Measurements from ENCODE around the gene FNBP1.
"Not testable (repeated sequence)": the region's sequence is repeated elsewhere in the genome, so short reads cannot be mapped to it uniquely, and the experiment has no call there.

FNBP1 gene

GRCh38 chr9:129996161-129996830 lies 46.7 kb downstream of the FNBP1 start:
- Histone ChIP-seq H4K20me1 (no peaks in the 10 kb centered on the region), H3K27ac (no peak overlapping the region), H3K27me3 (no peaks in the 10 kb centered on the region), H3K36me3 (no peaks in the 10 kb centered on the region), H3K4me3 (no peak overlapping the region), H3K4me2 (no peak overlapping the region), H3K9ac (no peak overlapping the region), H3K4me1 (no peaks in the 10 kb centered on the region), H3K9me3 (no peaks in the 10 kb centered on the region)
- TF ChIP-seq Cebpa-rat (IDR thresholded peaks at IDR 0.05), result no peak

GRCh38 chr9:129995409-129996160 lies 47.4 kb downstream of the FNBP1 start:
- no peak for TF ChIP-seq Cebpa-rat (IDR thresholded peaks at IDR 0.05)
- Histone ChIP-seq H3K27me3 (no peaks in the 10 kb centered on the region), H3K36me3 (no peaks in the 10 kb centered on the region), H4K20me1 (no peaks in the 10 kb centered on the region), H3K27ac (no peak overlapping the region), H3K4me1 (no peaks in the 10 kb centered on the region), H3K4me2 (no peak overlapping the region), H3K9ac (no peak overlapping the region), H3K9me3 (no peaks in the 10 kb centered on the region), H3K4me3 (no peak overlapping the region)

GRCh38 chr9:129994882-129995281 lies 48.1 kb downstream of the FNBP1 start:
- Histone ChIP-seq H3K4me2 (no peak overlapping the region), H3K4me3 (no peak overlapping the region), H3K4me1 (no peaks in the 10 kb centered on the region)

GRCh38 chr9:129991139-129991538 lies 51.9 kb downstream of the FNBP1 start:
- H3K4me3 ChIP-seq, H3K27ac ChIP-seq, H4K20me1 ChIP-seq, H3K27me3 ChIP-seq, H3K9me3 ChIP-seq, H3K36me3 ChIP-seq, H3K4me1 ChIP-seq, H3K9ac ChIP-seq, H3K4me2 ChIP-seq: not testable (repeated sequence)

More at GRCh38 chr9:129994882-129995281, 48.1 kb downstream of the FNBP1 start:
- no peak overlapping the region for H3K27ac ChIP-seq
- no peak for TF ChIP-seq Cebpa-rat (IDR thresholded peaks at IDR 0.05)
- H3K9ac ChIP-seq, result no peak overlapping the region
- no peaks in the 10 kb centered on the region for H4K20me1 ChIP-seq
- no peaks in the 10 kb centered on the region for H3K27me3 ChIP-seq
- no peaks in the 10 kb centered on the region for H3K36me3 ChIP-seq
- H3K9me3 ChIP-seq, result no peaks in the 10 kb centered on the region

DNA sequence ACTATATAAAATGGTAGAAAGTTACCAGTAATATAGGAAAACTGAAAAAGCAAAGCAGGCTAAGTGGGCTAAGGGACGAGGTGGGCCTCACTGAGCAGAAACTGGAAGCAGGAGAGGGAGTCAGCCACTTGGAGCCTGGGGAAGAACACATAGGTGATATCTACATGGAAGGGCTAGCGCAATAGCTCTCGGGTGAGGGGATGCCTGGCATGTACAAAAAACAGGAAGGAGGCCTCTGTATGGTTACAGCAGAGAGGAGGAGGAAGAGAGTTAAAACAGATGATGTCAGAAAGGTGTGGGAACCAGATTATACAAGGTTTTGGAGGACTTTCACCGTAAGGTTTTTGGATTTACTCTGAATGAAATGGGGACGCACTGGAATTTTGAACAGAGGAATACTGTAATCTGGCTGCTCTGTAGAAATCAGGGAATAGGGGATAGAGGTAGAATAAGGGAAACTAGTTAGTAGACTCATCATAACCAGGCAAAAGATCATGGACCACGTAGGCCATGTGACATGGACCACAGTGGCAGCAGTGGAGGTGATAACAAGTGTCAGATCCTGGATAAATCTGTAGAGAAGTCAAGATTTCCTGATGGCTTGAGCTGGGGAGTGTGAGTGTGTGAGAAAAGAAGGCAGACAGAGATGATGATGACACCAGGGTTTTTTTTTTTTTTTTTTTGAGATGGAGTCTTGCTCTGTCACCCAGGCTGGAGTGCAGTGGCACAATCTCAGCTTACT lies 52.5 kb downstream of the FNBP1 start:
- H3K9me3 ChIP-seq, result peaks cover 7% of the 10 kb centered on the region
- H4K20me1 ChIP-seq, result no peaks in the 10 kb centered on the region
- no peak overlapping the region for H3K27ac ChIP-seq
- H3K4me1 ChIP-seq, result no peaks in the 10 kb centered on the region
- TF ChIP-seq Cebpa-rat (IDR thresholded peaks at IDR 0.05), result no peak
- no peak overlapping the region for H3K4me3 ChIP-seq
- H3K9ac ChIP-seq, result no peak overlapping the region
- H3K36me3 ChIP-seq, result 0 out of 2 replicates have a peak, but pooled peaks cover 3% of the 10 kb centered on the region
- H3K27me3 ChIP-seq, result no peaks in the 10 kb centered on the region
- no peak overlapping the region for H3K4me2 ChIP-seq

GRCh38 chr9:129989740-129990139 lies 53.2 kb downstream of the FNBP1 start:
- Histone ChIP-seq H3K27me3 (no peaks in the 10 kb centered on the region), H3K4me1 (no peaks in the 10 kb centered on the region), H4K20me1 (no peaks in the 10 kb centered on the region), H3K4me3 (no peak overlapping the region), H3K27ac (no peak overlapping the region), H3K4me2 (no peak overlapping the region), H3K9me3 (peaks cover 14% of the 10 kb centered on the region), H3K9ac (no peak overlapping the region), H3K36me3 (0 out of 2 replicates have a peak, but pooled peaks cover 7% of the 10 kb centered on the region)
- TF ChIP-seq Cebpa-rat (IDR thresholded peaks at IDR 0.05), result no peak

GRCh38 chr9:129989362-129989708 lies 53.7 kb downstream of the FNBP1 start:
- Histone ChIP-seq H3K4me1 (no peaks in the 10 kb centered on the region), H3K27me3 (no peaks in the 10 kb centered on the region), H3K36me3 (0 out of 2 replicates have a peak, but pooled peaks cover 7% of the 10 kb centered on the region), H4K20me1 (no peaks in the 10 kb centered on the region), H3K4me2 (no peak overlapping the region), H3K9ac (no peak overlapping the region), H3K4me3 (no peak overlapping the region), H3K27ac (no peak overlapping the region), H3K9me3 (peaks cover 18% of the 10 kb centered on the region)
- no peak for TF ChIP-seq Cebpa-rat (IDR thresholded peaks at IDR 0.05)

DNA sequence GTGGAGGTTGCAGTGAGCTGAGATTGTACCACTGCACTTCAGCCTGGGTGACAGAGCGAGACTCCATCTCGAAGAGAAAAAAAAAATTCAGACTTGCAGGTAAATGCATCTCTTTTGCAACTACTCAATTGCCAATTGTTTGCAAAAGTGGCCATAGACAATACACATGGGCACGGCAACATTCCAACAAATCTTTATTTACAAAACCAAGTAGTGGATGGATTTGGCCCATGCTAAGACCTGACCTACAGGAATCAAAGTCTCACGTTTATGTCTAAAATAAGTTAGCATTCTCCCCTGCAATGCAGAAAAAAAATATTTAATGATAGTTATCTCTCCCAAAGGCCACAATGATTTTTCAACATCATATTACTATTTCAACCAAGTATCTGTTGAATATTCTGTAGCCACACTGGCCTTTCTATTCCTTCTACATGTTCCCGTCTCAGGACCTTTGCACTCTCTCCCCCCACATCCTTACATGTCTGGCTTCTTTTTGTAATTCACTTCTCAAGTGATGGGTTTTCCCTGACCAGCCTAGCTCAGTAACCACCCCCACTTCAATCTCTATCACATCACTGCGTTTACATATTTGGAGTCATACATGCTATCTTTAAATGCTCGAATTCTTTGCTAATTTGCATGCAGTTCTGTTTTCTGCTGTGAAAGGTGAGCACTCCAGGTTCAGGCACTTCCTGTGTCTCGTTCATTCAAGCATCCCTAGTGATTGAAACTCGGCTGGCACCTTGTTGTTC lies 54.2 kb downstream of the FNBP1 start:
- Histone ChIP-seq H3K4me3 (no peak overlapping the region), H3K9ac (no peak overlapping the region), H3K27ac (no peak overlapping the region), H4K20me1 (no peaks in the 10 kb centered on the region), H3K36me3 (0 out of 2 replicates have a peak, but pooled peaks cover 7% of the 10 kb centered on the region), H3K27me3 (no peaks in the 10 kb centered on the region), H3K4me2 (no peak overlapping the region), H3K9me3 (peaks cover 23% of the 10 kb centered on the region), H3K4me1 (no peaks in the 10 kb centered on the region)
- no peak for TF ChIP-seq Cebpa-rat (IDR thresholded peaks at IDR 0.05)

- no peak overlapping the region for H3K27ac ChIP-seq
- no peak overlapping the region for H3K4me2 ChIP-seq
- H3K4me1 ChIP-seq, result 0 out of 2 replicates have a peak, but pooled peaks cover 5% of the 10 kb centered on the region
- H3K9me3 ChIP-seq, result peaks cover 29% of the 10 kb centered on the region
- no peak overlapping the region for H3K4me3 ChIP-seq
- no peak overlapping the region for H3K9ac ChIP-seq
- no peaks in the 10 kb centered on the region for H4K20me1 ChIP-seq
- no peaks in the 10 kb centered on the region for H3K27me3 ChIP-seq
- H3K36me3 ChIP-seq, result 0 out of 2 replicates have a peak, but pooled peaks cover 7% of the 10 kb centered on the region
- TF ChIP-seq Cebpa-rat (IDR thresholded peaks at IDR 0.05), result no peak
Observed at GRCh38 chr9:129987941-129988340, 55.0 kb downstream of the FNBP1 start.
